ENCODE data around the gene GPX8.

The GPX8 gene

GRCh38 chr5:55159763-55160492, at the start of gene GPX8:
Gene GPX8 (plus strand): TSS chr5:55160171. CDS start chr5:55160193, 22 bp downstream.
- peak; percentile 93 for DNase-seq

GRCh38 chr5:55110217-55110616, 49.8 kb upstream of the GPX8 start:
- no peak for DNase-seq

GRCh38 chr5:55113327-55113726, 46.6 kb upstream of the GPX8 start:
- DNase-seq: no peak

- DNase-seq: no peak
Measured at GRCh38 chr5:55114061-55114460, 45.9 kb upstream of the GPX8 start.

GRCh38 chr5:55123365-55123764, 36.6 kb upstream of the GPX8 start:
- no peak for DNase-seq

GRCh38 chr5:55134053-55134722, 25.8 kb upstream of the GPX8 start:
- no peak for DNase-seq

GRCh38 chr5:55136521-55136920, 23.4 kb upstream of the GPX8 start:
- no peak for DNase-seq

- DNase-seq: no peak
Measured at GRCh38 chr5:55140908-55141665, 18.9 kb upstream of the GPX8 start.

- DNase-seq: no peak
Measured at GRCh38 chr5:55141945-55142690, 17.9 kb upstream of the GPX8 start.

GRCh38 chr5:55143624-55144023, 16.3 kb upstream of the GPX8 start:
- DNase-seq: no peak

GRCh38 chr5:55146080-55146479, 13.9 kb upstream of the GPX8 start:
- no peak for DNase-seq

- peak; percentile 79 for DNase-seq
Measured at GRCh38 chr5:55146543-55147151, 13.3 kb upstream of the GPX8 start.

GRCh38 chr5:55149308-55149795, 10.6 kb upstream of the GPX8 start:
- peak; percentile 10 for DNase-seq

GRCh38 chr5:55151923-55152842, 7.8 kb upstream of the GPX8 start:
- DNase-seq: peak; percentile 67

- DNase-seq: peak; percentile 78
Measured at GRCh38 chr5:55154873-55155272, 5.1 kb upstream of the GPX8 start.

- peak; percentile 98 for DNase-seq
Measured at GRCh38 chr5:55160493-55161209, 680 bp downstream of the GPX8 start.

GRCh38 chr5:55162666-55163065, 2.7 kb downstream of the GPX8 start:
- DNase-seq: no peak

GRCh38 chr5:55171471-55171870, 11.5 kb downstream of the GPX8 start:
- no peak for DNase-seq

- DNase-seq: peak; percentile 78
Measured at GRCh38 chr5:55172051-55172899, 12.3 kb downstream of the GPX8 start.

Measured in fibroblast of skin of right quadriceps (primary cell).